IPS-15b (cell line): ENCODE measurements around the gene SPINK8.

Source experiments
- H3K27me3 ChIP-seq: one replicate; pipeline ENCODE4 v1.6.1; 2013; ENCODE audit warnings: low read length; ENCODE audit not compliant: control insufficient read depth, insufficient read depth
- H3K36me3 ChIP-seq: one replicate; pipeline ENCODE4 v1.6.1; 2013; ENCODE audit warnings: low read length; ENCODE audit not compliant: control insufficient read depth, insufficient read depth
- H3K4me1 ChIP-seq: one replicate; pipeline ENCODE4 v1.6.1; 2013; ENCODE audit warnings: mild to moderate bottlenecking, low read length; ENCODE audit not compliant: control insufficient read depth, insufficient read depth
- H3K4me3 ChIP-seq: one replicate; pipeline ENCODE4 v1.5.1; 2013; ENCODE audit warnings: low read depth, low read length
- H3K9ac ChIP-seq: one replicate; pipeline ENCODE4 v1.6.1; 2013; ENCODE audit warnings: low read depth, mild to moderate bottlenecking, low read length
- H3K9me3 ChIP-seq: one replicate; pipeline ENCODE4 v1.6.1; 2013; ENCODE audit warnings: mild to moderate bottlenecking, low read length; ENCODE audit not compliant: control insufficient read depth, insufficient read depth

Gene SPINK8

DNA sequence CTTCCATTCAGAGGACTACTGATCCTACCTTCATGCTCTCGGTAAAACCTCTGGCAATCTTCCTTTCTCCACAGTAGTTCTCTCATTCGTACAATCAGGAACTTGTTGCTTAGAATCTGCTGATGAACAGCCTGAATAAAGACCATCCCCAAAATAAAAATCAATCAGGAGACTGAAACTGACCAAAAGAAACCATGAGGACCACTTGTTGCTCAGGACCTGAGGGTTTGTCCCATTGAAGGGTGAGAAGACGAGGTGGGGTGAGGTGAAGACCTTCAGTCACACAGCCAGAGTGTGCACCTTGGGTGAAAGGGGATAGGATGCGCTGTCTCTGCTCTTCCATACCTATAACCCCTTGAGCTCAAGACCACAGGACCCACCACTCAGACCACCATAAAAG is 36.8 kb downstream of the SPINK8 start:
- peaks cover 3% of the 10 kb centered on the region for H3K4me1 ChIP-seq
- H3K27me3 ChIP-seq = no peaks in the 10 kb centered on the region
- H3K4me3 ChIP-seq = no peak overlapping the region
- no peaks in the 10 kb centered on the region for H3K36me3 ChIP-seq
- no peak overlapping the region for H3K9ac ChIP-seq
- no peaks in the 10 kb centered on the region for H3K9me3 ChIP-seq

DNA sequence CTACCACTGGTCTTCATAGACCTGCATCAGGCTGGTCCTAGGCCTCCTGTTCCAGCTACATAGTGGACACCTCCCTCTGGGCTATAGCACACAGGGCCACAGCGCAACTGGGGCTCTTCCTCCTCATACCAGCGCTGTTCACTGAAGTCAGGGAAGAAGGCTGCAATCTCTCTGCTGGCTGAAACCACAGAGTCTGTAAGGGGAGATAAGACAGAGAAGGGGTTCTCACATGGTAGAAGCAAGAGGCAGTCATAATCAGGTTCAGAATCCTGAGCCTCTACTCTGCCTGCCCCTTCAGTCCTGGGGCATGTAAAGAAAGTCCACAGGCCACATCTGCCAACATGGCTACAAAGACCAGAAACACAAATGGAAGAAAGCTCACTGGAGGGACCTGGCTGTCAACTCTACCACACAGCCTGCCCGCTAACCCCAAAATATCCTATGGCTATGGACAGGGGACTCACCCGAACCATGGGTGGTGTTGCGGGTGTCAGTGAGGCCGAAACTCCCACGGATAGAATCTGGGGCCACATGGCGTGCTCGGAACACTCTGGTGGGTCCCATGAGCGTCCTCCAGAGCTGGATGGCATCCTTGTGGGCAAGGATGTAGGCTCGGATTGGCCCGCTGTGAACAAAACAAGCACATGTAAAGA is 38.7 kb downstream of the SPINK8 start:
- H3K27me3 ChIP-seq = no peaks in the 10 kb centered on the region
- H3K9me3 ChIP-seq = no peaks in the 10 kb centered on the region
- H3K9ac ChIP-seq = no peak overlapping the region
- H3K4me3 ChIP-seq = no peak overlapping the region
- H3K4me1 ChIP-seq = no peaks in the 10 kb centered on the region
- no peaks in the 10 kb centered on the region for H3K36me3 ChIP-seq

GRCh38 chr3:48289659-48290058 is 43.8 kb downstream of the SPINK8 start:
- no peaks in the 10 kb centered on the region for H3K36me3 ChIP-seq
- H3K9ac ChIP-seq = no peak overlapping the region
- H3K4me1 ChIP-seq = no peaks in the 10 kb centered on the region
- no peak overlapping the region for H3K4me3 ChIP-seq
- H3K27me3 ChIP-seq = no peaks in the 10 kb centered on the region
- no peaks in the 10 kb centered on the region for H3K9me3 ChIP-seq

DNA sequence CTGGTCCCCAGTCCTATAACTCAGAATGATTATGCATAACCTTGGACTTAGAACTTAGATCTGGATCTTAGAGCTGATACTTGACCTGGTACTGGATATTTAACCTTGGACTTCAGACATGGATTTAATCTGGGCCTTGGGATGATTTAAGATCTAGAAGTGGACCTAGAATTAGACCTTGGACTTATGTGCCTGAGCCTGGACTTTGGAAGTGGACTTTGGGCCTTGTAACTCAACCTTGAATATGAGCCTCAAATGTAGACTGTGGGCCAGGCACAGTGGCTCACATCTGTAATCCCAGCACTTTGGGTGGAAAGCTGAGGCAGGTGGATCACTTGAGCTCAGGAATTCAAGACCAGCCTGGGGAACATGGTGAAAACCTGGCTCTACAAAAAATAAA is 46.4 kb downstream of the SPINK8 start:
- no peaks in the 10 kb centered on the region for H3K36me3 ChIP-seq
- no peaks in the 10 kb centered on the region for H3K4me1 ChIP-seq
- no peak overlapping the region for H3K9ac ChIP-seq
- no peaks in the 10 kb centered on the region for H3K9me3 ChIP-seq
- H3K27me3 ChIP-seq = no peaks in the 10 kb centered on the region
- H3K4me3 ChIP-seq = no peak overlapping the region

DNA sequence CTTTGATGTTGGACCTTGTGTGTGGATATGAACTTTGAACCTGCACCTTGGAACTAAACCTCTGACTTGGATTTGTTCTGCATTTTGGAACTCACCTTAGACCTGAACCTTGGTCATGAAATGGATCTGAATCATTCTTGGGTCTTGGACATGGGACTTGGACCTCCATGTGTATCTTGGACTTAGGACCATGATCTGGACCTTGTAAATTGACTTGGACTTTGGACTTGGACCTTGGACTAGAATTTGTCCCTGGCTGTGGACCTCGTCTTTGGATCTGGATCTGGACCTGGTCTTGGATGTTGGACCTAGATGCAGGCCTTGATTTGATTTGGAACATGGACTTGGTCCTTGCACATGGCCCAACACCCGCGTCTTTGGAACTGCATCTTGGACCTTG is 47.2 kb downstream of the SPINK8 start:
- no peak overlapping the region for H3K4me3 ChIP-seq
- H3K36me3 ChIP-seq = no peaks in the 10 kb centered on the region
- H3K9ac ChIP-seq = no peak overlapping the region
- H3K27me3 ChIP-seq = no peaks in the 10 kb centered on the region
- H3K9me3 ChIP-seq = no peaks in the 10 kb centered on the region
- H3K4me1 ChIP-seq = no peaks in the 10 kb centered on the region

DNA sequence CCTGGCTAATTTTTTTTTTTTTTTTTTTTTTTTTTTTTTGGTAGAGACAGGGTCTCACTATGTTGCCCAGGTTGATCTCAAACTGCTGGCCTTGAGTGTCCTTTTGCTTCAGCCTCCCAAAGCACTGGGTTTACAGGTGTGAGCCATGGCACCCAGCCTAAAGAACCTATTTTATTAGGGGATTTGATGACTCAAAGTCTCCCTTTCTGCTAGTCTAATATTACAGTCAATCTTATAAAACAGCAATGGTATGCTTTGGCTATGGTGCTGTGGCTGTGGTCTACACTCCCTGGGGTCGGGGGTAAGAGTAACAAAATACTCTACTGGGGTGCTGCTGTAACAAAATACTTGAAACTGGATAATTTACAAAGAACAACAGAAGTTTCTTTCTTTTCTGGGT is 47.8 kb downstream of the SPINK8 start:
- H3K9me3 ChIP-seq = no peaks in the 10 kb centered on the region
- H3K27me3 ChIP-seq = no peaks in the 10 kb centered on the region
- no peak overlapping the region for H3K9ac ChIP-seq
- no peak overlapping the region for H3K4me3 ChIP-seq
- no peaks in the 10 kb centered on the region for H3K4me1 ChIP-seq
- H3K36me3 ChIP-seq = no peaks in the 10 kb centered on the region

DNA sequence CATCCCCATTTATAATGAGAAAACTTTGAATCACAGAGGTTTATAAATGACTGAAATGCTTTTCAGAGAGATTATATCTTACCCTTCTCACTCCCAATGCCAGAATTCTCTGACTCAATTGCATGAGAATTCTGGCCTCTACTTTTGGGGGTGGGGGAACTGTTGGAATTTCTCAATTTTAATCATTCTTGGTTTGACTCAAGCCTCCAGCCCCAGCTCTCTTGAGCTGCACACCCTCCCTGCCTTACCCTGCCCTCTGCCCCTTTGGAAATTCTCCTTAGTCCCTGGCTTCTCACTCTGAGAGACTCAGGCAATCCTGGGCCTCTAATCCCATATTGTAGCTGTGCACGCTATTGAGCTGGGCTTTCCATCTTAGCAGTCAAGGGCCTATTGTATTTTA is 48.3 kb downstream of the SPINK8 start:
- Histone ChIP-seq H3K9me3 (no peaks in the 10 kb centered on the region), H3K4me1 (no peaks in the 10 kb centered on the region), H3K9ac (no peak overlapping the region), H3K36me3 (no peaks in the 10 kb centered on the region), H3K4me3 (no peak overlapping the region), H3K27me3 (no peaks in the 10 kb centered on the region)

- Histone ChIP-seq H3K4me3 (no peak overlapping the region), H3K36me3 (no peaks in the 10 kb centered on the region), H3K9me3 (no peaks in the 10 kb centered on the region), H3K9ac (no peak overlapping the region), H3K4me1 (peaks cover 26% of the 10 kb centered on the region), H3K27me3 (no peaks in the 10 kb centered on the region)
These were observed 52.6 kb downstream of the SPINK8 start for GRCh38 chr3:48280881-48281280.

- H3K4me3 ChIP-seq = no peak overlapping the region
These were observed 54.4 kb downstream of the SPINK8 start for GRCh38 chr3:48278884-48279559.

DNA sequence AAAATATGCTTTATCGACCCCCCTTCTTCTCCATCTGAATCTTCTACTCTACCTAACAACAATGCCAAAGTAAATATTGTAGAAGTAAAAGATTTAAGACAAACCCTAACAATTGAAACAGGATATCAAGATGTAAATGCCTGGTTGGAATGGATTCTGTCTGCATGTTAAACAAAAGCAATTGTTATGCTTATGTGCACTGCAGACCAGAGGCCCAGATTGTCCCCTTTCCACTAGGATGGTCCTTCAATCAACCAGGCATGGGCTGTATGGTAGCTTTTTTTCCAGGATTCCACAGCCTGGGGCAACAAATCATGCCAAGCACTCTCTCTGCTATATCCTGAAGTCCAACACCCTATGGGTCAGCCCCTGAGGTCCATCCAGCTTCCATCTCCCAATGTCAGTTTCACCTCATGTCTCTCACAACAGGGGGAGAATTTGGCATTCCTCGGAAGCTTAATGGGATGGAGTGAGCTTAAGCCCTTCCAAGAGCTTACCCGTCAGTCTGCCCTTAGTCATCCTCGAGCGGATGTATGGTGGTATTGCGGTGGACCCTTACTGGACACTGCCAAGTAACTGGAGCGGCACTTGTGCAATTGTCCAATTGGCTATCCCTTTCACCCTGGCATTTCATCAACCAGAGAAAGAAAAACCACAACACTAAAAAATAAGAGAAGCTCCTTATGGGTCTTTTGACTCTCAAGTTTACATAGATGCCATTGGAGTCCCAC is 56.4 kb downstream of the SPINK8 start:
- no peaks in the 10 kb centered on the region for H3K27me3 ChIP-seq
- H3K9me3 ChIP-seq = no peaks in the 10 kb centered on the region
- no peaks in the 10 kb centered on the region for H3K36me3 ChIP-seq
- H3K9ac ChIP-seq = no peak overlapping the region
- peaks cover 31% of the 10 kb centered on the region for H3K4me1 ChIP-seq
- peak overlapping the region; percentile 13 for H3K4me3 ChIP-seq

More at GRCh38 chr3:48278884-48279559, 54.4 kb downstream of the SPINK8 start:
- Histone ChIP-seq H3K9ac (no peak overlapping the region), H3K4me1 (peaks cover 31% of the 10 kb centered on the region), H3K9me3 (no peaks in the 10 kb centered on the region), H3K36me3 (no peaks in the 10 kb centered on the region), H3K27me3 (no peaks in the 10 kb centered on the region)

DNA sequence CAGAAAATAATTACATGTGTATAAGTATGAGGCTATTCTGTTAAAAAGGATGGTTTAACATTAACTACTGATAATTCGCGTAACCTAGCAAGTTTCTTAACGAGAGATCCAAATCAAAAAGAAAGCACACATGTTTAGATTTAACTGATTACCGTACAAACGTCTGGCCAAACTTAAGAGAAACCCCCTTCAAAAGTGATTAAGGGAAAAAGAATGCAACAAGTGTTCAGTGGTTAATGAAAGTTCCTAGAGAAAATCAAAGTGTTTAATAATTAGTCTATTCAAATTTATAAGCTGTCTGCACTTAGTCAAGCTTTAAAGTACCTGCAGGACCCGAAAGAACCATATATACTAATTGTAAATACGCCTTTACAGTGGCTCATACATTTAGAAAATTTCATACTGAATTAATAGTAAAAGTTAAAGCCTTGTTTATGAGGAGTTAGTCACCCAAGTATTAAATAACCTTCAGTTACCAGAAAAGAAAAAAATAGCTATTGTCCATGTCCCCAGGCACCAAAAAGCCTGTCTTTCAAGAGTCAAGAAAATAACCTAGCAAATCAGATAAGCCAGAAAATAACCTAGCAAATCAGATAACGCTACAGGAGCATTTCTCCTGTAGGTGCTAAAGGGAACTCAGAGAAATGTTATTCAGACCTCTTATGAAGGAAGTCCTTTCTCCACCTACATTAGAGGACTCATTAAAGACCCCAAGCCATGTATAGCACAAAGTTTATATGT is 58.0 kb downstream of the SPINK8 start:
- no peaks in the 10 kb centered on the region for H3K9me3 ChIP-seq
- no peak overlapping the region for H3K9ac ChIP-seq
- no peaks in the 10 kb centered on the region for H3K27me3 ChIP-seq
- peaks cover 31% of the 10 kb centered on the region for H3K4me1 ChIP-seq
- peaks cover 12% of the 10 kb centered on the region for H3K36me3 ChIP-seq
- H3K4me3 ChIP-seq = no peak overlapping the region
